ENCODE measurements around the gene COL25A1. TPM values are rescaled to one million over a fixed set of nuclear protein-coding genes. Genes with fewer than 3 reads are reported as not detected.

Gene COL25A1
- total RNA-seq, 2 donors from 2014 or later = 4.0 to 6.2 TPM

GRCh38 chr4:108931926-108932325, 370.5 kb downstream of the COL25A1 start:
- Histone ChIP-seq H3K9me3 (ENCODE audit: control insufficient read depth, low read length) (no peaks in the 10 kb centered on the region), H3K9ac (ENCODE audit: extremely low read depth, low read length, poor library complexity, severe bottlenecking) (no peak overlapping the region), H3K4me1 (ENCODE audit: control insufficient read depth, insufficient read depth, low read length) (peaks cover 5% of the 10 kb centered on the region), H3K27me3 (ENCODE audit: control insufficient read depth, insufficient read depth, low read length, poor library complexity, severe bottlenecking) (no peaks in the 10 kb centered on the region), H3K27ac (ENCODE audit: low read depth, low read length) (no peak overlapping the region), H3K36me3 (ENCODE audit: control insufficient read depth, insufficient read depth, low read length) (no peaks in the 10 kb centered on the region), H3K4me3 (ENCODE audit: low read length) (no peak overlapping the region)
- Mint-ChIP-seq H3K4me1 (peaks cover 10% of the 10 kb centered on the region), H3K27me3 (ENCODE audit: insufficient read depth) (no peaks in the 10 kb centered on the region), H3K9me3 (peaks cover 1% of the 10 kb centered on the region), H3K27ac (no peak overlapping the region), H3K36me3 (ENCODE audit: low read depth) (no peaks in the 10 kb centered on the region), H3K4me3 (no peak overlapping the region)
- TF ChIP-seq, protein P1, sequence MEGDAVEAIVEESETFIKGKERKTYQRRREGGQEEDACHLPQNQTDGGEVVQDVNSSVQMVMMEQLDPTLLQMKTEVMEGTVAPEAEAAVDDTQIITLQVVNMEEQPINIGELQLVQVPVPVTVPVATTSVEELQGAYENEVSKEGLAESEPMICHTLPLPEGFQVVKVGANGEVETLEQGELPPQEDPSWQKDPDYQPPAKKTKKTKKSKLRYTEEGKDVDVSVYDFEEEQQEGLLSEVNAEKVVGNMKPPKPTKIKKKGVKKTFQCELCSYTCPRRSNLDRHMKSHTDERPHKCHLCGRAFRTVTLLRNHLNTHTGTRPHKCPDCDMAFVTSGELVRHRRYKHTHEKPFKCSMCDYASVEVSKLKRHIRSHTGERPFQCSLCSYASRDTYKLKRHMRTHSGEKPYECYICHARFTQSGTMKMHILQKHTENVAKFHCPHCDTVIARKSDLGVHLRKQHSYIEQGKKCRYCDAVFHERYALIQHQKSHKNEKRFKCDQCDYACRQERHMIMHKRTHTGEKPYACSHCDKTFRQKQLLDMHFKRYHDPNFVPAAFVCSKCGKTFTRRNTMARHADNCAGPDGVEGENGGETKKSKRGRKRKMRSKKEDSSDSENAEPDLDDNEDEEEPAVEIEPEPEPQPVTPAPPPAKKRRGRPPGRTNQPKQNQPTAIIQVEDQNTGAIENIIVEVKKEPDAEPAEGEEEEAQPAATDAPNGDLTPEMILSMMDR (conservative IDR thresholded peaks at IDR 0.05) = no peak
- no peak for DNase-seq
- WGBS, 2 experiments (ENCODE audit: insufficient coverage in 1 of 2, insufficient read length in 1 of 2) = no CpG with 5 or more reads among the region's 1 CpG

DNA sequence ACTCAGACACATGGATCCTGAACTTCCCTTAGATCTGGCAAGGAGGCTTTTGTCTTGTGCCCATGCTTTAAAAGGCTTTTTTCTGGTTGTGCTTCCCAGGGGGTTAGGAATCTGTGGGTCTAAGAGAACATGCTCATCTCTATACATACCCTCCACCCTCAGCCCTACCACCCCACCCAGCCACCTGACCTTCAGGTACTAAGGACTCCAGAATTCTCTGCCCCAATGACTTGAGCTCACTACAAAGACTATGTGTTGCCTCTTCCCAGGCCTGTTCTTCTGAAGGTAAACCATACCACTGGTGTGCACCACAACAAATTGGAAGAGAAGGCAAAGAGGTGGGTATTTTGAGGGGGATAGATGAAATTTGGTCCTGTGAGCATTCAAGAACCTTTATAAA, 372.3 kb downstream of the COL25A1 start:
- no peak overlapping the region for H3K4me3 ChIP-seq (ENCODE audit: low read length)
- H3K27ac Mint-ChIP-seq = no peak overlapping the region

DNA sequence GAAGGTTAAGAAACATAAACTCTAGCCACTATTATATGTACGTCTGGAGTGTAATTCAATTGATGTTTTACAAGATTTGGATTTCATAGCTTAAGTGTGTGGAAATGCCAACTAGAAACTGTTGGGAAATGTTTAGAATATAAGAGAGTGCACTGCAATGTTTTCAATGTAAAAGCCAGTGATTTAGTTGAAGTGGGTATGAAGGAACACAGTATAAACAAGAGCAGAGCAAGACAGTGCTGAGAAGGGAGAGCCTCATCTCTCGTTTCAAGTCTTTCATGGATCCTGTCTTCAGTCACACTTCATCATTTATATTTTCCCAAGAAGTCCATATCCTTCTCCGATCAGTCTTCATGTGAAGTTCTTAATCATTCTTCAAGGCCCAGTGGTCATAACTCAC, 375.7 kb downstream of the COL25A1 start:
- Mint-ChIP-seq H3K4me3 (no peak overlapping the region), H3K4me1 (peaks cover 11% of the 10 kb centered on the region), H3K9me3 (no peaks in the 10 kb centered on the region), H3K27me3 (ENCODE audit: insufficient read depth) (no peaks in the 10 kb centered on the region), H3K36me3 (ENCODE audit: low read depth) (no peaks in the 10 kb centered on the region), H3K27ac (no peak overlapping the region)
- WGBS, 2 experiments (ENCODE audit: insufficient coverage in 1 of 2, insufficient read length in 1 of 2) = 90 to 94% methylated on average over 2 to 3 of the region's 3 CpGs
- TF ChIP-seq, protein P1 (conservative IDR thresholded peaks at IDR 0.05) = no peak
- Histone ChIP-seq H3K36me3 (ENCODE audit: control insufficient read depth, insufficient read depth, low read length) (no peaks in the 10 kb centered on the region), H3K9me3 (ENCODE audit: control insufficient read depth, low read length) (no peaks in the 10 kb centered on the region), H3K27me3 (ENCODE audit: control insufficient read depth, insufficient read depth, low read length, poor library complexity, severe bottlenecking) (no peaks in the 10 kb centered on the region), H3K4me3 (ENCODE audit: low read length) (no peak overlapping the region), H3K4me1 (ENCODE audit: control insufficient read depth, insufficient read depth, low read length) (peaks cover 8% of the 10 kb centered on the region), H3K9ac (ENCODE audit: extremely low read depth, low read length, poor library complexity, severe bottlenecking) (no peak overlapping the region), H3K27ac (ENCODE audit: low read depth, low read length) (no peak overlapping the region)
- DNase-seq = no peak

More for the DNA sequence above, 372.3 kb downstream of the COL25A1 start:
- no peaks in the 10 kb centered on the region for H3K27me3 Mint-ChIP-seq (ENCODE audit: insufficient read depth)
- no peak for DNase-seq
- peaks cover 1% of the 10 kb centered on the region for H3K9me3 Mint-ChIP-seq
- H3K9ac ChIP-seq (ENCODE audit: extremely low read depth, low read length, poor library complexity, severe bottlenecking) = no peak overlapping the region
- H3K36me3 ChIP-seq (ENCODE audit: control insufficient read depth, insufficient read depth, low read length) = no peaks in the 10 kb centered on the region
- no peaks in the 10 kb centered on the region for H3K27me3 ChIP-seq (ENCODE audit: control insufficient read depth, insufficient read depth, low read length, poor library complexity, severe bottlenecking)
- H3K36me3 Mint-ChIP-seq (ENCODE audit: low read depth) = no peaks in the 10 kb centered on the region
- peaks cover 10% of the 10 kb centered on the region for H3K4me1 Mint-ChIP-seq
- no peaks in the 10 kb centered on the region for H3K9me3 ChIP-seq (ENCODE audit: control insufficient read depth, low read length)
- H3K4me1 ChIP-seq (ENCODE audit: control insufficient read depth, insufficient read depth, low read length) = peaks cover 5% of the 10 kb centered on the region
- H3K27ac ChIP-seq (ENCODE audit: low read depth, low read length) = no peak overlapping the region
- H3K4me3 Mint-ChIP-seq = no peak overlapping the region
- TF ChIP-seq, protein P1 (conservative IDR thresholded peaks at IDR 0.05) = no peak

All from endodermal cell (in vitro differentiated cells).